ENCODE measurements around the gene TBC1D9.

DNA sequence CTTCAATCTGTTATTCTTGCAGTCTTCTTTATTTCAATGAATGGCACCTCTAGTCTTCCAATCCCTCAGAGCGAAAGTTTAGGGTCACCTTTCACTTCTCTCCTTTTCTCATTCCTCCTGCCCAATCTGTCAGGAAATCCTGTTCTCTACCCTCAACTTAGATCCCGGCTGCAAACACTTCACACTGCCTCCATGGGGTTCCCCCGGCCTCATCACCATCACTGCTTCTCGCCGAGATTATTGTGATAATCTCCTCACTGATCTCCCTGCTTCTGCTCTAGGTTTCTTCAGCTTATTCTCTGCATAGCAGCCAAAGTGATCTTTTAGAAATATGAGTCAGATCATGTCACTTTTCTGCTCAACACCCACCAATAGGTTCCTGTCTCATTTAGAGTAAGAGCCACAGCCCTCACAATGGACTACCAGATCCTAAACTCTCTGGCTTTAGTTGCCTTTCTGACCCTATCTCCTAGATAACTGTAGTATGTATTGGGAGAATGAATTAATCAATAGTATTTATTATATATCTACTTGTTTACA is 43.6 kb upstream of the TBC1D9 start:
- TF ChIP-seq SREBF1 (IDR thresholded peaks at IDR 0.05; ENCODE audit: low read length) (no peak), RAD21 (IDR thresholded peaks at IDR 0.05; ENCODE audit: insufficient read depth, low read depth, low read length) (no peak), SIN3A (IDR thresholded peaks at IDR 0.05; ENCODE audit: low read depth, low read length) (no peak), CHD4 (IDR thresholded peaks at IDR 0.05) (no peak), NFIC (IDR thresholded peaks at IDR 0.05; ENCODE audit: low read depth, low read length) (no peak), FOXK2 (IDR thresholded peaks at IDR 0.05) (no peak), SRF (IDR thresholded peaks at IDR 0.05; ENCODE audit: low read depth in 2 of 2, low read length in 2 of 2) (no peak)
- TF ChIP-seq, protein P1, sequence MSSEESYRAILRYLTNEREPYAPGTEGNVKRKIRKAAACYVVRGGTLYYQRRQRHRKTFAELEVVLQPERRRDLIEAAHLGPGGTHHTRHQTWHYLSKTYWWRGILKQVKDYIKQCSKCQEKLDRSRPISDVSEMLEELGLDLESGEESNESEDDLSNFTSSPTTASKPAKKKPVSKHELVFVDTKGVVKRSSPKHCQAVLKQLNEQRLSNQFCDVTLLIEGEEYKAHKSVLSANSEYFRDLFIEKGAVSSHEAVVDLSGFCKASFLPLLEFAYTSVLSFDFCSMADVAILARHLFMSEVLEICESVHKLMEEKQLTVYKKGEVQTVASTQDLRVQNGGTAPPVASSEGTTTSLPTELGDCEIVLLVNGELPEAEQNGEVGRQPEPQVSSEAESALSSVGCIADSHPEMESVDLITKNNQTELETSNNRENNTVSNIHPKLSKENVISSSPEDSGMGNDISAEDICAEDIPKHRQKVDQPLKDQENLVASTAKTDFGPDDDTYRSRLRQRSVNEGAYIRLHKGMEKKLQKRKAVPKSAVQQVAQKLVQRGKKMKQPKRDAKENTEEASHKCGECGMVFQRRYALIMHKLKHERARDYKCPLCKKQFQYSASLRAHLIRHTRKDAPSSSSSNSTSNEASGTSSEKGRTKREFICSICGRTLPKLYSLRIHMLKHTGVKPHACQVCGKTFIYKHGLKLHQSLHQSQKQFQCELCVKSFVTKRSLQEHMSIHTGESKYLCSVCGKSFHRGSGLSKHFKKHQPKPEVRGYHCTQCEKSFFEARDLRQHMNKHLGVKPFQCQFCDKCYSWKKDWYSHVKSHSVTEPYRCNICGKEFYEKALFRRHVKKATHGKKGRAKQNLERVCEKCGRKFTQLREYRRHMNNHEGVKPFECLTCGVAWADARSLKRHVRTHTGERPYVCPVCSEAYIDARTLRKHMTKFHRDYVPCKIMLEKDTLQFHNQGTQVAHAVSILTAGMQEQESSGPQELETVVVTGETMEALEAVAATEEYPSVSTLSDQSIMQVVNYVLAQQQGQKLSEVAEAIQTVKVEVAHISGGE (CRISPR knock-in tag; IDR thresholded peaks at IDR 0.05): no peak
- TF ChIP-seq, protein P2, sequence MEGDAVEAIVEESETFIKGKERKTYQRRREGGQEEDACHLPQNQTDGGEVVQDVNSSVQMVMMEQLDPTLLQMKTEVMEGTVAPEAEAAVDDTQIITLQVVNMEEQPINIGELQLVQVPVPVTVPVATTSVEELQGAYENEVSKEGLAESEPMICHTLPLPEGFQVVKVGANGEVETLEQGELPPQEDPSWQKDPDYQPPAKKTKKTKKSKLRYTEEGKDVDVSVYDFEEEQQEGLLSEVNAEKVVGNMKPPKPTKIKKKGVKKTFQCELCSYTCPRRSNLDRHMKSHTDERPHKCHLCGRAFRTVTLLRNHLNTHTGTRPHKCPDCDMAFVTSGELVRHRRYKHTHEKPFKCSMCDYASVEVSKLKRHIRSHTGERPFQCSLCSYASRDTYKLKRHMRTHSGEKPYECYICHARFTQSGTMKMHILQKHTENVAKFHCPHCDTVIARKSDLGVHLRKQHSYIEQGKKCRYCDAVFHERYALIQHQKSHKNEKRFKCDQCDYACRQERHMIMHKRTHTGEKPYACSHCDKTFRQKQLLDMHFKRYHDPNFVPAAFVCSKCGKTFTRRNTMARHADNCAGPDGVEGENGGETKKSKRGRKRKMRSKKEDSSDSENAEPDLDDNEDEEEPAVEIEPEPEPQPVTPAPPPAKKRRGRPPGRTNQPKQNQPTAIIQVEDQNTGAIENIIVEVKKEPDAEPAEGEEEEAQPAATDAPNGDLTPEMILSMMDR (IDR thresholded peaks at IDR 0.05 in 2 of 3, conservative IDR thresholded peaks at IDR 0.05 in 1 of 3; ENCODE audit: control insufficient read depth in 2 of 3, extremely low read depth in 1 of 3, insufficient read depth in 1 of 3, low read depth in 3 of 3, low read length in 3 of 3): no peak
